Gastrocnemius medialis (tissue), 4 donors: ENCODE results near the gene NSF.
"Not testable (repeated sequence)": the region's sequence is repeated elsewhere in the genome, so short reads cannot be mapped to it uniquely, and the experiment has no call there.

Experiments
- CTCF ChIP-seq, 5 experiments: fragments of 450-650 bp in 3 of 5; fragments of 200-600 bp in 2 of 5; sonication (generic) in 2 of 5; IDR thresholded peaks in 4 of 5; conservative IDR thresholded peaks in 1 of 5; 1 replicate in 4 of 5; 2 replicates in 1 of 5; pipeline ENCODE4 v1.5.1; 2016 to 2019; ENCODE audit warnings: antibody characterized with exemption in 5 of 5, mild to moderate bottlenecking in 3 of 5, moderate library complexity in 3 of 5
- POLR2A ChIP-seq, 2 donors: fragments of 450-650 bp; IDR thresholded peaks; one replicate each; pipeline ENCODE4 v1.6.1; 2017; ENCODE audit warnings: antibody characterized with exemption in 2 of 2, mild to moderate bottlenecking in 2 of 2, moderate library complexity in 2 of 2

- not testable (repeated sequence) for TF ChIP-seq CTCF (IDR thresholded peaks at IDR 0.05 in 4 of 5, conservative IDR thresholded peaks at IDR 0.05 in 1 of 5); POLR2A (IDR thresholded peaks at IDR 0.05)
These were observed 18.7 kb upstream of the NSF start for GRCh38 chr17:46571796-46572195.
